Endothelial cell of umbilical vein (primary cell): ENCODE measurements around the gene CERS5. TPM values are rescaled to one million over a fixed set of nuclear protein-coding genes. Genes with fewer than 3 reads are reported as not detected.

Experiments used
- BruUV-seq: library from RNA; stranded (reverse); fragments of 400-500 nt; replicated peaks from 2 replicates; lab custom pipeline; 2021; lab: Mats Ljungman, UMichigan
- CTCF ChIA-PET: fragments of 300-600, 350-600 bp; sonication (Branson Sonifier 250); formaldehyde crosslinking; loops from one replicate; lab custom pipeline; 2021; ENCODE audit warnings: antibody characterized with exemption, inconsistent platforms; lab: Charles Lee
- POLR2A ChIA-PET: fragments of 300-600, 350-600 bp; sonication (Branson Sonifier 250); formaldehyde crosslinking; loops from one replicate; lab custom pipeline; 2021; ENCODE audit warnings: antibody characterized with exemption, inconsistent platforms; lab: Charles Lee
- DNase-seq: peaks from one replicate; pipeline ENCODE4 v3.0.0-alpha.2; 2011; ENCODE audit warnings: low read depth, low spot score
- FAIRE-seq: peaks from 2 replicates; lab custom pipeline; 2011; peaks lifted over from hg19 to GRCh38; lab: Jason Lieb, UNC
- H2AFZ ChIP-seq: 2 replicates; pipeline ENCODE4 v1.6.0; 2012; ENCODE audit warnings: low read depth, low read length, control low read depth, inconsistent platforms
- H3K27ac ChIP-seq: 2 replicates; pipeline ENCODE4 v1.5.1; 2011; ENCODE audit warnings: low read depth, mild to moderate bottlenecking, control low read depth, low read length, moderate library complexity; ENCODE audit not compliant: insufficient read depth
- H3K27me3 ChIP-seq, 2 experiments: 2 replicates each; pipeline versions ENCODE4 v1.6.0 to v1.6.1; 2011; ENCODE audit warnings: low read length in 2 of 2, mixed read lengths in 1 of 2; ENCODE audit not compliant: control insufficient read depth in 2 of 2, insufficient read depth in 2 of 2
- H3K36me3 ChIP-seq, 2 experiments: 2 replicates in 1 of 2; 3 replicates in 1 of 2; pipeline ENCODE4 v1.5.1; 2011; ENCODE audit warnings: low read length in 2 of 2, mild to moderate bottlenecking in 1 of 2, moderate library complexity in 1 of 2; ENCODE audit not compliant: control insufficient read depth in 2 of 2, insufficient read depth in 2 of 2; ENCODE audit errors: extremely low read depth in 1 of 2
- H3K4me1 ChIP-seq: 3 replicates; pipeline ENCODE4 v1.5.1; 2011; ENCODE audit warnings: mild to moderate bottlenecking, low read length; ENCODE audit not compliant: control insufficient read depth, insufficient read depth; ENCODE audit errors: extremely low read depth
- H3K4me2 ChIP-seq: 2 replicates; pipeline ENCODE4 v1.6.1; 2011; ENCODE audit warnings: low read length, control low read depth, mixed read lengths; ENCODE audit not compliant: insufficient read depth
- H3K4me3 ChIP-seq, 3 experiments: fragments of 200-600 bp in 1 of 3; sonication (generic), shearing (Covaris generic) in 1 of 3; replicated peaks in 1 of 3; 2 replicates each; pipeline ENCODE4 v1.5.1; 2011 to 2016; ENCODE audit warnings: control low read depth in 3 of 3, low read length in 3 of 3, mild to moderate bottlenecking in 2 of 3, inconsistent platforms in 1 of 3, low read depth in 1 of 3, moderate library complexity in 1 of 3; ENCODE audit not compliant: insufficient read depth in 1 of 3
- H3K79me2 ChIP-seq: 2 replicates; pipeline ENCODE4 v1.6.0; 2012; ENCODE audit warnings: low read length, inconsistent platforms; ENCODE audit not compliant: control insufficient read depth, insufficient read depth
- H3K9ac ChIP-seq: replicated peaks from 2 replicates; pipeline ENCODE3; 2011; ENCODE audit warnings: low read length, control low read depth; ENCODE audit not compliant: insufficient read depth; ENCODE audit errors: extremely low read depth
- H3K9me1 ChIP-seq: replicated peaks from 3 replicates; pipeline ENCODE4 v1.6.0; 2011; ENCODE audit warnings: mild to moderate bottlenecking, low read length; ENCODE audit not compliant: control insufficient read depth, insufficient read depth; ENCODE audit errors: extremely low read depth
- H3K9me3 ChIP-seq: replicated peaks from 2 replicates; pipeline ENCODE4 v1.5.1; 2012; ENCODE audit warnings: low read length, inconsistent platforms; ENCODE audit not compliant: control insufficient read depth, insufficient read depth
- H4K20me1 ChIP-seq: replicated peaks from 2 replicates; pipeline ENCODE3; 2011; ENCODE audit warnings: mild to moderate bottlenecking, low read length; ENCODE audit not compliant: control insufficient read depth, insufficient read depth; ENCODE audit errors: extremely low read depth
- EZH2 ChIP-seq: IDR thresholded peaks from 2 replicates; pipeline ENCODE4 v1.6.1; 2012; ENCODE audit warnings: borderline replicate concordance, low read depth, mild to moderate bottlenecking, moderate library complexity, low read length, inconsistent platforms; ENCODE audit not compliant: severe bottlenecking
- FOS ChIP-seq: IDR thresholded peaks from 2 replicates; pipeline ENCODE4 v1.6.1; 2011; ENCODE audit warnings: mild to moderate bottlenecking, low read length, moderate library complexity, borderline replicate concordance; ENCODE audit not compliant: insufficient read depth
- GATA2 ChIP-seq: IDR thresholded peaks from 2 replicates; pipeline ENCODE4 v1.7.0; 2011; ENCODE audit warnings: low read depth, mild to moderate bottlenecking, moderate library complexity, mixed read lengths, low read length; ENCODE audit not compliant: insufficient read length, insufficient read depth
- JUN ChIP-seq: IDR thresholded peaks from 2 replicates; pipeline ENCODE4 v1.6.1; 2011; ENCODE audit warnings: borderline replicate concordance, low read depth; ENCODE audit not compliant: insufficient read length, insufficient read depth
- MAX ChIP-seq: IDR thresholded peaks from 2 replicates; pipeline ENCODE4 v1.6.1; 2011; ENCODE audit not compliant: insufficient read depth, insufficient read length
- MYC ChIP-seq: IDR thresholded peaks from one replicate; pipeline ENCODE4 v1.6.1; 2011; ENCODE audit warnings: mild to moderate bottlenecking, low read depth, low read length
- POLR2A ChIP-seq: IDR thresholded peaks from 2 replicates; pipeline ENCODE4 v1.6.1; 2012; ENCODE audit warnings: low read depth, mild to moderate bottlenecking, control low read depth, low read length
- POLR2AphosphoS5 ChIP-seq: IDR thresholded peaks from 2 replicates; pipeline ENCODE4 v1.6.1; 2012; ENCODE audit warnings: low read depth, mild to moderate bottlenecking, control low read depth, low read length, moderate library complexity; ENCODE audit not compliant: insufficient read depth
- dilution Hi-C: fragments of 300-500 bp; cut with MboI; formaldehyde crosslinking; loops from one replicate; pipeline ENCODE4 v1.15.0; 2019; ENCODE audit warnings: low sequenced_read_pairs; ENCODE audit not compliant: extremely low pct_ligation_motif_present
- intact Hi-C: fragments of 100-400 bp; cut with micrococcal nuclease; formaldehyde crosslinking; loops from one replicate; pipeline ENCODE4 v1.10.0; 2022
- polyA plus RNA-seq, 4 experiments: library from polyadenylated mRNA; depleted of rRNA in 3 of 4; stranded (reverse) in 3 of 4; unstranded in 1 of 4; fragments of >200 nt; gene quantifications; 2 replicates each; pipeline versions ENCODE4 v1.2.1 to v1.2.3, GENCODE V29; 2011 to 2012; ENCODE audit warnings: missing spikeins in 1 of 4
- total RNA-seq: library from RNA; stranded (reverse); gene quantifications from 2 replicates; pipeline ENCODE4 v1.2.3, GENCODE V29; 2021
- TF ChIP-seq, protein P1 (sequence below), 2 donors: IDR thresholded peaks; 1 replicate in 1 of 2; 2 replicates in 1 of 2; pipeline ENCODE4 v1.5.1; 2011; ENCODE audit warnings: low read length in 2 of 2, mild to moderate bottlenecking in 2 of 2, moderate library complexity in 2 of 2, control low read depth in 1 of 2, inconsistent platforms in 1 of 2, low read depth in 1 of 2; ENCODE audit not compliant: insufficient read depth in 1 of 2; ENCODE audit errors: extremely low read depth in 1 of 2

CERS5 gene
- total and polyA plus RNA-seq, 2 donors (not counting 3 experiments of a cell fraction or from before 2014, with no cell fraction given): 60.4 to 108 TPM

DNA sequence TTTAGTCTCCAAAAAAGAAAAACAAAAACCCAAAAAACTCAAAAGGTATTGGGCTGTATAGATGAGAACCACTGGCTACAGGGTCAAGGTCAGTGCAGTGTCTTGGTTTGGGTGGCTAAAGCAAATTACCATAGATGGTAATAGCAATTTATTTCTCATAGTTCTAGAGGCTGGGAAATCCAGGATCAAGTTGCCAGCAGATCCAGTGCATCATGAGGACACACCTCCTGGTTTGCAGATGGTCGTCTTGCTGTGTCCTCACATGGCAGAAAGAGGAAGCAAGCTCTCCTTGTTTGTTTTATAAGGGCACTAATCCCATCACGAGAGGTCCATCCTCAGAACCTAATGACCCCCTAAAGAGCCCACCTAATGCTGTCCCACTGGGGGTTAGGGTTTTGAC is 44.0 kb downstream of the CERS5 start:
- H3K9me1 ChIP-seq: no peaks in the 10 kb centered on the region
- ChIA-PET POLR2A (no interaction called here), CTCF (interaction anchor here (2.0 kb wide), 1 partner anchor 53 kb away, joined by 5 read pairs; no protein-coding TSS in a partner anchor)
- no peaks in the 10 kb centered on the region for H3K27me3 ChIP-seq
- no peaks in the 10 kb centered on the region for H3K79me2 ChIP-seq
- H3K4me1 ChIP-seq: peaks cover 5% of the 10 kb centered on the region
- FAIRE-seq (no peak), DNase-seq (no peak)
- no peak overlapping the region for H3K9ac ChIP-seq
- TF ChIP-seq EZH2: no peak
- no peak for TF ChIP-seq JUN
- no peak for TF ChIP-seq FOS
- no peak for TF ChIP-seq MAX
- TF ChIP-seq POLR2AphosphoS5: no peak
- no peak for TF ChIP-seq POLR2A
- TF ChIP-seq GATA2: no peak
- TF ChIP-seq MYC: no peak
- TF ChIP-seq, protein P1, sequence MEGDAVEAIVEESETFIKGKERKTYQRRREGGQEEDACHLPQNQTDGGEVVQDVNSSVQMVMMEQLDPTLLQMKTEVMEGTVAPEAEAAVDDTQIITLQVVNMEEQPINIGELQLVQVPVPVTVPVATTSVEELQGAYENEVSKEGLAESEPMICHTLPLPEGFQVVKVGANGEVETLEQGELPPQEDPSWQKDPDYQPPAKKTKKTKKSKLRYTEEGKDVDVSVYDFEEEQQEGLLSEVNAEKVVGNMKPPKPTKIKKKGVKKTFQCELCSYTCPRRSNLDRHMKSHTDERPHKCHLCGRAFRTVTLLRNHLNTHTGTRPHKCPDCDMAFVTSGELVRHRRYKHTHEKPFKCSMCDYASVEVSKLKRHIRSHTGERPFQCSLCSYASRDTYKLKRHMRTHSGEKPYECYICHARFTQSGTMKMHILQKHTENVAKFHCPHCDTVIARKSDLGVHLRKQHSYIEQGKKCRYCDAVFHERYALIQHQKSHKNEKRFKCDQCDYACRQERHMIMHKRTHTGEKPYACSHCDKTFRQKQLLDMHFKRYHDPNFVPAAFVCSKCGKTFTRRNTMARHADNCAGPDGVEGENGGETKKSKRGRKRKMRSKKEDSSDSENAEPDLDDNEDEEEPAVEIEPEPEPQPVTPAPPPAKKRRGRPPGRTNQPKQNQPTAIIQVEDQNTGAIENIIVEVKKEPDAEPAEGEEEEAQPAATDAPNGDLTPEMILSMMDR (IDR thresholded peaks at IDR 0.05; ENCODE audit: extremely low read depth in 1 of 2, insufficient read depth in 1 of 2, low read depth in 1 of 2, low read length in 2 of 2): no peak
- peaks cover 0 to 12% of the 10 kb centered on the region in 2 experiments for H3K36me3 ChIP-seq
- no peaks in the 10 kb centered on the region for H4K20me1 ChIP-seq
- H3K27ac ChIP-seq: no peak overlapping the region
- H3K4me2 ChIP-seq: no peak overlapping the region
- no peak overlapping the region for H3K4me3 ChIP-seq
- intact Hi-C loops: no loop called here
- BruUV-seq: no TSS peak
- dilution Hi-C loops: no loop called here
- no peak overlapping the region for H2AFZ ChIP-seq
- no peaks in the 10 kb centered on the region for H3K9me3 ChIP-seq
